ENCODE results near the gene CEBPG.

The CEBPG gene

GRCh38 chr19:33389421-33390100 is 16.1 kb downstream of the CEBPG start:
- no peak for TF ChIP-seq POLR2A (IDR thresholded peaks at IDR 0.05; ENCODE audit: extremely low read depth, insufficient read length)
- TF ChIP-seq, protein P1, sequence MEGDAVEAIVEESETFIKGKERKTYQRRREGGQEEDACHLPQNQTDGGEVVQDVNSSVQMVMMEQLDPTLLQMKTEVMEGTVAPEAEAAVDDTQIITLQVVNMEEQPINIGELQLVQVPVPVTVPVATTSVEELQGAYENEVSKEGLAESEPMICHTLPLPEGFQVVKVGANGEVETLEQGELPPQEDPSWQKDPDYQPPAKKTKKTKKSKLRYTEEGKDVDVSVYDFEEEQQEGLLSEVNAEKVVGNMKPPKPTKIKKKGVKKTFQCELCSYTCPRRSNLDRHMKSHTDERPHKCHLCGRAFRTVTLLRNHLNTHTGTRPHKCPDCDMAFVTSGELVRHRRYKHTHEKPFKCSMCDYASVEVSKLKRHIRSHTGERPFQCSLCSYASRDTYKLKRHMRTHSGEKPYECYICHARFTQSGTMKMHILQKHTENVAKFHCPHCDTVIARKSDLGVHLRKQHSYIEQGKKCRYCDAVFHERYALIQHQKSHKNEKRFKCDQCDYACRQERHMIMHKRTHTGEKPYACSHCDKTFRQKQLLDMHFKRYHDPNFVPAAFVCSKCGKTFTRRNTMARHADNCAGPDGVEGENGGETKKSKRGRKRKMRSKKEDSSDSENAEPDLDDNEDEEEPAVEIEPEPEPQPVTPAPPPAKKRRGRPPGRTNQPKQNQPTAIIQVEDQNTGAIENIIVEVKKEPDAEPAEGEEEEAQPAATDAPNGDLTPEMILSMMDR (IDR thresholded peaks at IDR 0.05; ENCODE audit: low read depth, low read length), result no peak
- TF ChIP-seq, protein P2, sequence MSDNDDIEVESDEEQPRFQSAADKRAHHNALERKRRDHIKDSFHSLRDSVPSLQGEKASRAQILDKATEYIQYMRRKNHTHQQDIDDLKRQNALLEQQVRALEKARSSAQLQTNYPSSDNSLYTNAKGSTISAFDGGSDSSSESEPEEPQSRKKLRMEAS (IDR thresholded peaks at IDR 0.05; ENCODE audit: low read depth, low read length), result no peak
- TF ChIP-seq MYC (IDR thresholded peaks at IDR 0.05; ENCODE audit: low read depth, low read length), result no peak
- DNase-seq (ENCODE audit: low read depth), result no peak
- no peak overlapping the region for H3K4me3 ChIP-seq (ENCODE audit: low read depth, low read length)

- H3K4me3 ChIP-seq (ENCODE audit: low read depth, low read length), result no peak overlapping the region
- TF ChIP-seq POLR2A (IDR thresholded peaks at IDR 0.05; ENCODE audit: extremely low read depth, insufficient read length), result no peak
- peak; percentile 12; the same call in 1 of the 2 replicates for TF ChIP-seq MYC (IDR thresholded peaks at IDR 0.05; ENCODE audit: low read depth, low read length)
- DNase-seq (ENCODE audit: low read depth), result peak; percentile 67
Observed at GRCh38 chr19:33390101-33390907, 16.8 kb downstream of the CEBPG start.

GRCh38 chr19:33390908-33391630 is 17.6 kb downstream of the CEBPG start:
- no peak for DNase-seq (ENCODE audit: low read depth)
- TF ChIP-seq POLR2A (IDR thresholded peaks at IDR 0.05; ENCODE audit: extremely low read depth, insufficient read length) (no peak), MYC (IDR thresholded peaks at IDR 0.05; ENCODE audit: low read depth, low read length) (no peak)
- TF ChIP-seq, protein P1 (IDR thresholded peaks at IDR 0.05; ENCODE audit: low read depth, low read length), result no peak
- TF ChIP-seq, protein P2 (IDR thresholded peaks at IDR 0.05; ENCODE audit: low read depth, low read length), result no peak
- H3K4me3 ChIP-seq (ENCODE audit: low read depth, low read length), result no peak overlapping the region

DNA sequence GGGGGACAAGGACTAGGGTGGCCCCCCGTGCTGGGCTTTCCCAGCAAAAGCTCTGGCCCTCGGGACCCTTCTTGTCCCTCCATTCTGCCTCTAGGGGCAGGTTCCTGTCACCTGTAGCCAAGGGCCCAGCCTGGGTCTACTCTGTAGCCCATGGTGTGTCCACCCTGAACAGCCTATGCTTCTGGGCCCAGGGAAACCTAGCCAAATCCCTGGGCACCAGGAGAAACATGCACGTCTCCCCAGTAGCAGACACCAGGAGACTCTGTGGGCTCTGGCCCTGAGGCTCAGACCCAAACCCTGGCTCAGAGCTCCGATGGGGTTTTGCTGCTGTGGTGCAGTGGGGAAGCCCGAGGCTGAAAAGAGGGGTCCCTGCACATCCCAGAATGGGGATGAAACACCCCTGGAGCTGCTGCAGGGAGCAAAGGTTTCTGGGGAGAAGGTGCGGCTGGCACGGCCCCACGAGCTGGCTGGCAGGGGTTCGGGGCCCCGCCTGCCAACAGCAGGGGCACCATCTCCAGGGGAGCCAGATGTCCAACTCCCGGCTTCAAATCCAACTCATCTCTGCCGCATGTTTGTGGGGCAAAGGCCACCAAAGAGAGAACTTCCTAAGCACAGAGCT is 18.2 kb downstream of the CEBPG start:
- H3K4me3 ChIP-seq (ENCODE audit: low read depth, low read length), result no peak overlapping the region
- DNase-seq (ENCODE audit: low read depth), result no peak
- no peak for TF ChIP-seq MYC (IDR thresholded peaks at IDR 0.05; ENCODE audit: low read depth, low read length)
- TF ChIP-seq, protein P2 (IDR thresholded peaks at IDR 0.05; ENCODE audit: low read depth, low read length), result no peak
- TF ChIP-seq, protein P1 (IDR thresholded peaks at IDR 0.05; ENCODE audit: low read depth, low read length), result no peak
- TF ChIP-seq POLR2A (IDR thresholded peaks at IDR 0.05; ENCODE audit: extremely low read depth, insufficient read length), result no peak

- no peak overlapping the region for H3K4me3 ChIP-seq (ENCODE audit: low read depth, low read length)
- no peak for DNase-seq (ENCODE audit: low read depth)
- TF ChIP-seq, protein P1 (IDR thresholded peaks at IDR 0.05; ENCODE audit: low read depth, low read length), result no peak
- no peak for TF ChIP-seq MYC (IDR thresholded peaks at IDR 0.05; ENCODE audit: low read depth, low read length)
- TF ChIP-seq, protein P2 (IDR thresholded peaks at IDR 0.05; ENCODE audit: low read depth, low read length), result no peak
- no peak for TF ChIP-seq POLR2A (IDR thresholded peaks at IDR 0.05; ENCODE audit: extremely low read depth, insufficient read length)
Observed at GRCh38 chr19:33392341-33393285, 19.1 kb downstream of the CEBPG start.
